SK-N-MC (cell line): Measurements from ENCODE around the gene OCLN.

Source experiments
- DNase-seq: peaks from one replicate; pipeline ENCODE4 v3.0.0-alpha.2; 2011; ENCODE audit warnings: low read depth, low spot score
- H3K27ac ChIP-seq: fragments of 200-600 bp; sonication (generic); 2 replicates; pipeline ENCODE4 v1.5.1; 2016; ENCODE audit warnings: mixed run types
- H3K36me3 ChIP-seq: fragments of 200-600 bp; sonication (generic); 2 replicates; pipeline ENCODE4 v1.6.1; 2017; ENCODE audit warnings: antibody characterized with exemption, low read length, mixed read lengths; ENCODE audit not compliant: insufficient read depth
- H3K4me3 ChIP-seq: fragments of 200-600 bp; sonication (generic); 2 replicates; pipeline ENCODE4 v1.5.1; 2016
- H3K9ac ChIP-seq: fragments of 200-600 bp; sonication (generic); 2 replicates; pipeline ENCODE4 v1.8.0; 2017; ENCODE audit warnings: mixed run types, mixed read lengths; ENCODE audit not compliant: insufficient read length
- H3K9me3 ChIP-seq: fragments of 200-600 bp; sonication (generic); 2 replicates; pipeline ENCODE4 v1.6.1; 2017; ENCODE audit warnings: low read depth, mild to moderate bottlenecking, antibody characterized with exemption, low read length, moderate library complexity, mixed read lengths
- EZH2 ChIP-seq: fragments of 200-600 bp; sonication (generic); IDR thresholded peaks from one replicate; pipeline ENCODE4 v1.6.1; 2017; ENCODE audit warnings: antibody characterized with exemption
- FOXP2 ChIP-seq: optimal IDR thresholded peaks from 2 replicates; pipeline ENCODE3; 2011; ENCODE audit warnings: mild to moderate bottlenecking, moderate library complexity; ENCODE audit not compliant: insufficient read depth; ENCODE audit errors: extremely low read length, control extremely low read depth
- POLR2AphosphoS5 ChIP-seq: IDR thresholded peaks from 2 replicates; pipeline ENCODE4 v1.6.1; 2012; ENCODE audit warnings: mild to moderate bottlenecking, low read depth, low read length, borderline replicate concordance

Gene OCLN

GRCh38 chr5:69484891-69485290 lies 7.7 kb upstream of the OCLN start:
- Histone ChIP-seq H3K9me3 (no peaks in the 10 kb centered on the region), H3K4me3 (no peak overlapping the region), H3K36me3 (no peaks in the 10 kb centered on the region), H3K27ac (peak overlapping the region; percentile 29; the same call in 1 of the 2 replicates), H3K9ac (no peak overlapping the region)
- no peak for TF ChIP-seq FOXP2
- peak; percentile 62 for DNase-seq

GRCh38 chr5:69485471-69485870 lies 7.1 kb upstream of the OCLN start:
- Histone ChIP-seq H3K9me3 (no peaks in the 10 kb centered on the region), H3K36me3 (no peaks in the 10 kb centered on the region), H3K4me3 (no peak overlapping the region), H3K9ac (no peak overlapping the region), H3K27ac (no peak overlapping the region)
- no peak for DNase-seq
- no peak for TF ChIP-seq EZH2

- Histone ChIP-seq H3K4me3 (no peak overlapping the region), H3K9ac (no peak overlapping the region), H3K9me3 (no peaks in the 10 kb centered on the region), H3K36me3 (no peaks in the 10 kb centered on the region), H3K27ac (no peak overlapping the region)
- DNase-seq = no peak
- no peak for TF ChIP-seq POLR2AphosphoS5
- no peak for TF ChIP-seq FOXP2
- no peak for TF ChIP-seq EZH2
These were observed 3.3 kb upstream of the OCLN start for GRCh38 chr5:69489246-69489645.

- DNase-seq = no peak
- TF ChIP-seq EZH2 (no peak), FOXP2 (no peak), POLR2AphosphoS5 (no peak)
- no peak overlapping the region for H3K4me3 ChIP-seq
These were observed 1.6 kb upstream of the OCLN start for GRCh38 chr5:69491027-69491426.

GRCh38 chr5:69491838-69492390 lies 676 bp upstream of the OCLN start:
- H3K27ac ChIP-seq = no peak overlapping the region

More at GRCh38 chr5:69491027-69491426, 1.6 kb upstream of the OCLN start:
- H3K36me3 ChIP-seq = no peaks in the 10 kb centered on the region
- no peak overlapping the region for H3K27ac ChIP-seq
- H3K9ac ChIP-seq = no peak overlapping the region
- no peaks in the 10 kb centered on the region for H3K9me3 ChIP-seq

GRCh38 chr5:69492923-69493395 lies 369 bp downstream of the OCLN start:
- H3K27ac ChIP-seq = no peak overlapping the region
- H3K9ac ChIP-seq = peak overlapping the region; percentile 62

More at GRCh38 chr5:69491838-69492390, 676 bp upstream of the OCLN start:
- peak overlapping the region; percentile 92 for H3K4me3 ChIP-seq
- no peaks in the 10 kb centered on the region for H3K9me3 ChIP-seq
- TF ChIP-seq FOXP2 = no peak
- TF ChIP-seq EZH2 = no peak
- no peak for TF ChIP-seq POLR2AphosphoS5
- H3K36me3 ChIP-seq = no peaks in the 10 kb centered on the region
- DNase-seq = no peak
- peak overlapping the region; percentile 18 for H3K9ac ChIP-seq

GRCh38 chr5:69493396-69494133 lies 975 bp downstream of the OCLN start:
- Histone ChIP-seq H3K9ac (peak overlapping the region; percentile 62), H3K36me3 (no peaks in the 10 kb centered on the region), H3K27ac (no peak overlapping the region), H3K4me3 (peak overlapping the region; percentile 92), H3K9me3 (no peaks in the 10 kb centered on the region)
- no peak for DNase-seq
- no peak for TF ChIP-seq POLR2AphosphoS5
- no peak for TF ChIP-seq EZH2
- TF ChIP-seq FOXP2 = no peak

More at GRCh38 chr5:69492923-69493395, 369 bp downstream of the OCLN start:
- Histone ChIP-seq H3K36me3 (no peaks in the 10 kb centered on the region), H3K9me3 (no peaks in the 10 kb centered on the region), H3K4me3 (peak overlapping the region; percentile 92)
- TF ChIP-seq EZH2 = no peak
- no peak for TF ChIP-seq FOXP2
- no peak for TF ChIP-seq POLR2AphosphoS5
- DNase-seq = no peak

GRCh38 chr5:69494452-69494851 lies 1.9 kb downstream of the OCLN start:
- Histone ChIP-seq H3K4me3 (peak overlapping the region; percentile 92), H3K27ac (no peak overlapping the region), H3K9ac (no peak overlapping the region), H3K9me3 (no peaks in the 10 kb centered on the region), H3K36me3 (no peaks in the 10 kb centered on the region)
- TF ChIP-seq POLR2AphosphoS5 (no peak), EZH2 (no peak), FOXP2 (no peak)
- no peak for DNase-seq
